Upper lobe of left lung (tissue), 4 donors: Measurements from ENCODE around the gene GRIK5.

Experiments used
- EP300 ChIP-seq, 4 donors: sonication (generic); formaldehyde crosslinking; IDR thresholded peaks; one replicate each; pipeline ENCODE4 v1.5.1; 2017; ENCODE audit warnings: antibody characterized with exemption in 4 of 4, control low read depth in 2 of 4
- POLR2A ChIP-seq, 4 donors: fragments of 450-650 bp; IDR thresholded peaks; one replicate each; pipeline ENCODE4 v1.5.1; 2016 to 2017; ENCODE audit warnings: antibody characterized with exemption in 4 of 4, mild to moderate bottlenecking in 2 of 4
- POLR2AphosphoS5 ChIP-seq, 2 donors: sonication (generic); formaldehyde crosslinking; IDR thresholded peaks; one replicate each; pipeline ENCODE4 v1.5.1; 2017; ENCODE audit warnings: antibody characterized with exemption in 2 of 2
- TF ChIP-seq, protein P1 (sequence below), 6 experiments: fragments of 450-650 bp in 4 of 6; fragments of 200-600 bp in 2 of 6; sonication (generic) in 2 of 6; IDR thresholded peaks; one replicate each; pipeline ENCODE4 v1.5.1; 2016 to 2019; ENCODE audit warnings: antibody characterized with exemption in 6 of 6

DNA sequence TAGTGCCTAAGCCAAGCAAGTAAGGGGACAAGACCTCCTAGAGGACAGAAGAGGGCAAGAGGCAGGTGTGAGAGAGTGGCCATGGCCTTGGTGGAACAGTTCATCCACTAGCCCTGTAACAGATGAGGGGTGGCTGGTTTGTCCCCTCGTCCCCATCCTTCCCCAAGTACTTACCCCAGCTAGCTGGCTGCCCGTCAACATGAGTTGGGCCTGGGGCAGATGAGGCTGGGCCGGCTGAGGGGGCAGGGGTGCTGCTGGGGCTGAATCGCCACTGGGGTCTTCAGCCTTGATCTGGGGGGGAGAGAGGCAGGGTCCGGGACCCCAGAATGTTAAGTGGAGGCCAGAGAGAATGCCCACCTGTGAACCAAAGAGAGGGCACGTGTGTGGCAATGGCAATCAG, 47.1 kb upstream of the GRIK5 start:
- no peak for TF ChIP-seq POLR2A (IDR thresholded peaks at IDR 0.05)
- TF ChIP-seq, protein P1, sequence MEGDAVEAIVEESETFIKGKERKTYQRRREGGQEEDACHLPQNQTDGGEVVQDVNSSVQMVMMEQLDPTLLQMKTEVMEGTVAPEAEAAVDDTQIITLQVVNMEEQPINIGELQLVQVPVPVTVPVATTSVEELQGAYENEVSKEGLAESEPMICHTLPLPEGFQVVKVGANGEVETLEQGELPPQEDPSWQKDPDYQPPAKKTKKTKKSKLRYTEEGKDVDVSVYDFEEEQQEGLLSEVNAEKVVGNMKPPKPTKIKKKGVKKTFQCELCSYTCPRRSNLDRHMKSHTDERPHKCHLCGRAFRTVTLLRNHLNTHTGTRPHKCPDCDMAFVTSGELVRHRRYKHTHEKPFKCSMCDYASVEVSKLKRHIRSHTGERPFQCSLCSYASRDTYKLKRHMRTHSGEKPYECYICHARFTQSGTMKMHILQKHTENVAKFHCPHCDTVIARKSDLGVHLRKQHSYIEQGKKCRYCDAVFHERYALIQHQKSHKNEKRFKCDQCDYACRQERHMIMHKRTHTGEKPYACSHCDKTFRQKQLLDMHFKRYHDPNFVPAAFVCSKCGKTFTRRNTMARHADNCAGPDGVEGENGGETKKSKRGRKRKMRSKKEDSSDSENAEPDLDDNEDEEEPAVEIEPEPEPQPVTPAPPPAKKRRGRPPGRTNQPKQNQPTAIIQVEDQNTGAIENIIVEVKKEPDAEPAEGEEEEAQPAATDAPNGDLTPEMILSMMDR (IDR thresholded peaks at IDR 0.05): no peak
- no peak for TF ChIP-seq EP300 (IDR thresholded peaks at IDR 0.05)
- no peak for TF ChIP-seq POLR2AphosphoS5 (IDR thresholded peaks at IDR 0.05)
